Hematopoietic multipotent progenitor cell treated with erythropoietin and hydrocortisone succinate and interleukin-3 and kit ligand, for 15 days (in vitro differentiated cells): ENCODE data around the gene DPYSL4.

Source experiments
- DNase-seq: peaks from one replicate; pipeline ENCODE4 v3.0.0-alpha.2; 2015; ENCODE audit warnings: low spot score

The DPYSL4 gene

DNA sequence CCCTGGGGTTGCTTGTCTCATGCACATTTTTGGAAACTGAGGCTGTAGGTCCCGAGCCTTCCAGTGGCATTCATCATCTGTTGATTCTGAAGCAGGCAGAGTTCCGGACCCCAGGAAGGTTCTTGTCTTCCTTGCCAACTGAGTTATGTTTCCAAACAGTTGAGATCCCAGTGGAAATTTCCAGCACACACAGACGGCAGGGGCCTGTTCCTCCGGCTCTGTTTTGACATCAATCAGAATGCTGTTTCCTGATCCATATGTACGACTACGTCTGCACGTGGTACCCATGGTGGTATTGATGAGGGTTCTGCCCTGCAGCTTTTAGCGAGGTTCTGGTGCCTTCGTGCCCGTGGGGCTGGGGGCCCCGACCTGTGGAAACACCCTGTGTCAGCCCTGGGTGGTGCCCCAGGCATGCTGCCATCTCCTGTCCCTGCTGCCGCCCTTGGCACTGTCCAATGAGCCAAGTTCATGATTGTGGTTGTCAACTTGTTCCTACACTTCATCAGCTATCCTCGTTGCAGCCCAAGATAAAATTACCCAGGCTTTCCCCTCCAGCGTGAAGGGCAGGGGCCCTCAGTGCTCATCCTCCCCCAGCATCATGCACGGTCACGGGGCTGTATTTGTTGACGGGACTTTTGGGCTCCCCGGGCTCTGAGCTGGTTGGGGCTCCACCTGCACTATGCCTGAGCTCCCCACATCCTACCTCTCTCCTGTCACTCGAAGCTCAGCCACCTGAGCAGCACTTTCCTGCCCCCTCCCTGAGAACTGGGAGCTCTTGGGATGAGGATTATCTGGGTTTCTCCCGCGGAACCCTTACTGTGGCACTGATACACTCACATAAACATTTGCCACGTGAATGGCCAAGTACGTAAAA is 7.8 kb upstream of the DPYSL4 start:
- DNase-seq, result no peak

GRCh38 chr10:132179551-132180392 is 7.0 kb upstream of the DPYSL4 start:
- DNase-seq, result no peak

DNA sequence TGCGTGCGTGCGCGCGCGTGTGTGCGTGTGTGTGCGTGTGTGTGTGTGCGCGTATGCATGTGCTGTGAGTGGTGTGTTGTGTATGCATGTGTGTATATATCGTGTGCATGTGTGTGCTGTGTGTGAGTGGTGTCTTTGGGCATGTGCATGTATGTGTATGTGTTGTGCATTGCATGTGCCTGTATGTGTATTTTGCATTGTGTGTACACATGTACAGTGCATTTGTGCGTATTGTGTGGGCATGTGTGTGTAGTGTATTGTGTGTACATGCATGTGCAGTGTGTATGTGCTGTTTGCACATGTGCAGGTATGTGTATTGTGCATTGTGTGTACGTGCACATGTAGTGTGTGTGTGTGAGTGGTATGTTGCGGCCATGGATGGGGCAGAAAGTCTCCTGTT is 6.0 kb upstream of the DPYSL4 start:
- DNase-seq, result no peak

DNA sequence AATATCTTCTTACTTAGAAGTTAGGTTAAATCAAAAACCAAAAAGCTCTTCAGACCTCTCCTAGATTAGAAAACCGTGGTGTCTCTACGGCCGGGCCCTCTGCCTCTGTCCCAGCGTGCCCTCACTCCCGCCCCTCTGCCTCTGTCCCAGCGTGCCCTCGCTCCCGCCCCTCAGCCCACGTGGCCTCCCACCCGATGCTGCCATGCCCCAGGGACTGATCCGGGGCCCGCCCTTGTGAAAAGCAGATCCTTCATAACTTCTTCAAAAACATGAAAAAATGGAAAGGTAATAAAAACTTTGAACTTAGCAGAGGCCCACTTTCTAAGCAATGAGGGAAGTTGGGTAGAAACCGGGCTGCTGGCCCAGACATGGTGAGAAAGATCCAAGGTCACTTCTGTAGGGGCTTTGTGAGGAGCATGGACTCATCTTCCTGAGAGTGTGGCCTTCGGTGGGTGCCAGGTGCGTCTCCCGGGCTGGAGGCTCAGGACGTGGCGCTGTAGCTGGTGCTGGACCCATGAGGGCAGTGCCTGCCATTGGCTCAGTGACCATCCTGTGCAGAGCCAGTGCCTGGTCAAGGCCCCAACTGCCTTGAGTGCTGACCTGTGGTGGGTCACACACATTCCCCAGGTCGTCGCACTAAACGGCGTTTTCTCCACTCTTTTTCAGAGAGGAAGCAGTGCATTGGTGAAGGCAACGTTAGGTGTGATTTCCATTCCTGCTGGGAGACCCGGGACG is 4.9 kb upstream of the DPYSL4 start:
- DNase-seq, result no peak

DNA sequence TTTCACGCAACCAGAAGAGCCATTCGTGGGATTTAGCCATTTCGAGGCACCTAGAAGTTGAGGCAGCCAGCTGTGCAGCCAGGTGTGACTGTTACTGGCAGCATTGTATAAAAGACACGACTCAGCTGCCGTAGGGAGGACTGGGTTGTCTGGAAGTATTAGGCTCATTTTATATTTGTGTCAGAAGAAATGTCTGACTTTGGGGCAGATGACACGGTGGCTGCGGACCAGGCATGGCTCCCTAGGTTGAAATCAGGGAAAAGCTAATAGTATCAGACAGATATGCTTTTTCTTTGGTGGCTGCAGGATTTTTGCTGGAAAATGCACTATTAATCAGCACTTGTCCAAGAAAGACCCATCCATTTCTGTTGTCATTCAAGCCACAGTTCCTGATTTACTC is 4.2 kb upstream of the DPYSL4 start:
- DNase-seq, result no peak

- DNase-seq, result no peak
Observed at GRCh38 chr10:132183046-132183445, 3.7 kb upstream of the DPYSL4 start.

DNA sequence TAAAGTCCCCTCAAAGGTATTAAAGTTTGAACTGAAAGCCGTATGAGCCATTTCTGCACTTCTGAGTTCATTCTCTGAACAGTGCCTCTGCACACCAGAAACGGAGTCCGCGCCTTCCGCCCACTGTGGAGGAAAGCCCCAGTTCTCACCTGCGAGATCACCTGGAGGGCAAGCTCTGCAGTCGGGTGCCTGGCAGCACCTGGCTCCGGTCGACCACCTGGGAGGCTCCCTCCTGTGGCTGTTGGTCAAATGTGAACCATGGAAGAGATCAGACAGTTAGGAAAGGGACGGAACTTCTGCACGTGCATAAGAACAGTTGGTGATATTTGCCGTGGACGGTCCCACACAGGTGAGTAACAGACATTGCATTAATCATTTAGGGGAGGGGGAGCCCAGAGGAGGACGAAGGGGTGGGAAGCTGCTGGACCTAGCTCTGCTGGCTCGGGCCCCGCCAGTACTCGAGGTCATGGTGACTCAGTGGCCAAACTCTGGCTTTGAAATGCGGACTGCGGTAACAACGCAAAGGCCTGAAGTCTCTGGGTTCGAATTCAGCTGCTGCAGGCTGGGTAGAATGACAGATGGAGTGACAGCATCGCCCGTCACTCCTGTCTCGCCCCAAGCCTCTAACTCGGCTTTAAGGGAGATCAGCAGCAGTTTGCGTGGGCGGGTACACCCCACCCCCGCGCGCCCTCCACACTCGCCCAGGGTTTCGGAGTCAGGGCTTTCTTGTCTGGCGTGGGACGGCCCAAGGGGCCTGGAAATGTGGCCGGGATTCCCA is 1.7 kb upstream of the DPYSL4 start:
- DNase-seq, result no peak

GRCh38 chr10:132185601-132186487 is 904 bp upstream of the DPYSL4 start:
- no peak for DNase-seq

DNA sequence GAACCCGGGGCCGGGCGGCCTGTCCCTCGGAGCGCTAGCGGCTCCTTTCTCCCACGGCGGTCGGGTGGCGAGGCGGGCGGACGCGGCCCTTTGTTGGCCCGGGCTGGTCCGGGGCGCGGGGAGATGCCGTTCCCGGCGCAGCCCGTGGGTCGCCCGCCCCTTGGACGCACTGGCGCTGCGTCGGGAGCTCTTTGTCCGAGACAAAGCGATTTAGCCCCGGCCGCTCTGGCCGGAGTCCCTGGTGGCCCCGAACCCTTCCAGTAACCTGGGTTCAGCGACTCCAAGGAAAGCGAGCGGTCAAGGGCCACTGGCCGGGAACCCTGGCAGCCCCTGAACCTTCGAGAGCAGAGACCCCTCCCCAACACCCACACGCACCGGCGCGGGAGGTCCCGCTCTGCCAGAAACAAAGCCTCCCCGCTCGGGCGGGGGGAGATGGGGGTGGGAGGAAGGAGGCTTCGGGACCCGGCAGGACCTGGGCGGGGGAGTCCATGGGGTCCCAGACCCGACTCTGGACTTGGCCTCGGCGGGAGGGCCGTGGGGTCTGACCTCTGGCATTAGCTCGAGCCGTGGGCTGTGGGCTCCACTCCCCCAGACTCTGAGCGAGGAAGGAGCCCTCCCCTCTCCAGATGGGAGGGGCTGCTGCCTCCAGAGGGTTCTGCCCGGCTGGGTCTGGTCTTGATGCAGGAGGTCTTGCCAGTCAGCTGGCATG is 836 bp downstream of the DPYSL4 start:
- DNase-seq, result no peak

GRCh38 chr10:132188331-132188730 is 1.6 kb downstream of the DPYSL4 start:
- DNase-seq, result no peak

- DNase-seq, result no peak
Observed at GRCh38 chr10:132189016-132189415, 2.3 kb downstream of the DPYSL4 start.

- no peak for DNase-seq
Observed at GRCh38 chr10:132189810-132190422, 3.2 kb downstream of the DPYSL4 start.

- DNase-seq, result no peak
Observed at GRCh38 chr10:132192076-132192975, 5.6 kb downstream of the DPYSL4 start.

GRCh38 chr10:132192991-132193665 is 6.4 kb downstream of the DPYSL4 start:
- DNase-seq, result no peak

GRCh38 chr10:132193907-132194552 is 7.3 kb downstream of the DPYSL4 start:
- DNase-seq, result no peak

DNA sequence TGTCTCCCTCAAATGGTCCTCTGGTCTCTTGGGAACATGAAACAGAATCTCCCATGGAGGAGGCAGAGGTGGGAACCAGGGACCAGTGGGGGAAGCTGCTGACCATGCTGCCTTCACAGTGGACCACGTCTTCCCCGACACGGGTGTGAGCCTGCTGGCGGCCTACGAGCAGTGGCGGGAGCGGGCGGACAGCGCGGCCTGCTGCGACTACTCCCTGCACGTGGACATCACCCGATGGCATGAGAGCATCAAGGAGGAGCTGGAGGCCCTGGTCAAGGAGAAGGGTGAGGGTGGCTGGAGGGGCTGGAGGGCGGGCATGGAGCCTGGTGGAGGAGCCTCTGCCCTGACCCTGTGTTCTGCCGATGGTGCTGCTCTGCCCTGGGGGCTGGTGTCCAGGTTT is 8.0 kb downstream of the DPYSL4 start:
- DNase-seq, result no peak

GRCh38 chr10:132195366-132196075 is 8.8 kb downstream of the DPYSL4 start:
- DNase-seq, result no peak
